Stimulated activated CD4-positive, alpha-beta T cell treated with anti-CD3 and anti-CD28 coated beads, TNF-alpha, amount 100 ng/mL, for 4 hours (primary cell): ENCODE results near the gene DEPDC5.

Experiments used
- DNase-seq, 3 experiments: peaks; one replicate each; pipeline ENCODE4 v3.0.0-alpha.2; 2020; ENCODE audit warnings: low read depth in 3 of 3

DEPDC5 gene

DNA sequence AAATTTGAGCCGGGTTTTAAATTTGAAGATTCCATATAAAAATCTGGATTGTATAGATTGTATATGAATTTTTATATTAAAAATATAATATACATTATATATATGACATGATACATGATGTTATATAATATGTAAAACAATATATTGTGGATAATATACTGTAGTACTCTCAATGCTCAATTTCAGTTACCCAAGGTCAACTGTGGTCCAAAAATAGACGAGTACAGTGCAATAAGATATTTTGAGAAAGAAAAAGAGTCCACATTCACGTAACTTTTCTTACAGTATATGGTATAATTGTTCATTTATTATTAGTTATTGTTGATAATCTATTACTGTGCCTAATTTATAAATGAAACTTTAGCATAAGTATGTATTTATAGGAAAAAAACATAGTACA lies 96.3 kb downstream of the DEPDC5 start:
- DNase-seq: no peak

GRCh38 chr22:31852691-31853421 lies 99.0 kb downstream of the DEPDC5 start:
- no peak for DNase-seq

DNA sequence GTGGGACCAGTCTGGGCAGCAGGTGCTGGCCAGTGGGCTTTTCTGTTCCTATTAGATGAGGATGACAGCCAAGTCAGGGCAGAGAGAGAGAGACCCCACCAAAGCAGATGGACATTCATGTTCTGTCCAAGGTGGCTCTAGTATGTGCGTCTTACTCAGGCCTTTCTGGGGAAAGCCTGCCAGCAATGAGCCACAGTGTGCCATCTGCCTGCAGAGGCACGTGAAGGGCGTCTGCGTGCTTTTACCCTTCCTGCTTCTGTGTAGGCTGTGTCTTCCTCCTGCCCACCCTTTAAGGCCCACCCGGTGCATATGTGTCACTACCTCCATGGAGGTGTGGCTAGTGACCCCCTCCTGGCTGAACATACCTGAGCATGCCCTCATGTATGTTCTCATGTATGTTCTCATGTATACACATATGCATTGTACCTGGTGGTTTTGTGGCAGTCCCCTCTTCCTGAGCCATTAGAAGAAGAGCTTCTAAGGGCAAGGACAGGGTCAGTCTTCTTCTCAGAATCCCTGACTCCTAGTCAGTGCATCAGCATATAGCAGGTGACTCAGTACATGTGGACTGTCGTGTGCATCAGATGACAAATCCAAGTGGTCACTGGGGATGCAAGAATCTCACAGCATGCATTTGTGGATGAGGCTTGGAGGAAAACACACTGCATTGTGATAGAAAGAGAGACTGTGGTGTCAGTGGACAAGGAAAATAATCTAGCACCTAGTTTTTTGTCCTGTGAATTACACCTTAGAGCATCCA lies 100.1 kb downstream of the DEPDC5 start:
- no peak for DNase-seq

DNA sequence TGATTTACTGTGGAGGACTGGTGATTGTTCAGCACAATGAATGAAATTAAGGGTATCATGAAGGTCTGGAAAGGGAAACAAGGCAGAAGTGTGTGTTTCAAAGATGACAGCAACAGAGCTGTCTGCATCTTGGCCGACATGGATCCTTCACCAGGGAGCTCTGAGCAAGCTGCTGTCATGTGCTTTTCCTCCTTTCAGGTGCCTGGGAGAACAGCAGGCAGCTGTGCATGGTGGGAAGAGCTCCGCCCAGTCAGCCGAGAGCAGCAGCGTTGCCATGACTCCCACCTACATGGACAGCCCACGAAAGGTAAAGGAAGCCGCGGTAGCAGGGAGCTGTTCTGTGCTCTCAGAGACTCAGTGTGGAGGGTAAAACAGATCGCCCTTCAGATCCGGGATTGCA lies 103.4 kb downstream of the DEPDC5 start:
- DNase-seq: no peak

- no peak for DNase-seq
These were observed 107.5 kb downstream of the DEPDC5 start for GRCh38 chr22:31861226-31861840.

- no peak for DNase-seq
These were observed 113.1 kb downstream of the DEPDC5 start for GRCh38 chr22:31866918-31867317.

DNA sequence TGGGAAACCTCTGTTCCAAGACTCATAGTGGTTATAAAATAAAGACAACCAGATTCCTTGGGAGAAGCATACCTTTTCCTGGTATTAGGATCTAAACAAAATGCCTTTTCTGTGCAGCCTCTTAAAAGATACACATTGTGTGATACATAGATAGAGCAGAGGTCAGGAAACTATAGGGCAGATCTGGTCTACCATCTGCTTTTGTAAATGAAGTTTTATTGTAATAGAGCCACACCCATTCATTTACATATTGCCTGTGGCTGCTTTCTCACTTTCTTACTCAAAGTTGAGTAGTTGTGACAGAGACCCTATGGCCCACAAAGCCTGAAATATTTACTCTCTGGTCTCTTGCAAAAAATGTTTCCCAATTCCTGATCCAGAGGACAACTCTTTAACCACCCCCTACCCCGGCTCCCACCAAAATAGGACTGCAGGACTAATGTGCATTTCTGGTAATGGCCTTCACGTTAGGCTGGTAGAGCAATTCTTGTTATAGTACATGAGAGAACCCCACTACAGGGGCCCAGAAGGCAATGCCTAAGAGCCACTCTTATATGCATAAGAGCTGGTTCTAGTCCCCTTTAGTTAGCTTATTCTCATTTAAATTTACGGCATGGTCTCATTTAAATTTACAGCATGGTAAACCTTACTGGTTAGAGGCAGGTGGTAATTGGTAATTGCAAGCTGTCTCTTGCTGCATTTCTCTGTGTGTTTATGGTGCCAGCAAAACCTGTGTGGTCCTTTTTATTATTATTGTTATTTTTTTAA lies 113.8 kb downstream of the DEPDC5 start:
- DNase-seq: no peak

DNA sequence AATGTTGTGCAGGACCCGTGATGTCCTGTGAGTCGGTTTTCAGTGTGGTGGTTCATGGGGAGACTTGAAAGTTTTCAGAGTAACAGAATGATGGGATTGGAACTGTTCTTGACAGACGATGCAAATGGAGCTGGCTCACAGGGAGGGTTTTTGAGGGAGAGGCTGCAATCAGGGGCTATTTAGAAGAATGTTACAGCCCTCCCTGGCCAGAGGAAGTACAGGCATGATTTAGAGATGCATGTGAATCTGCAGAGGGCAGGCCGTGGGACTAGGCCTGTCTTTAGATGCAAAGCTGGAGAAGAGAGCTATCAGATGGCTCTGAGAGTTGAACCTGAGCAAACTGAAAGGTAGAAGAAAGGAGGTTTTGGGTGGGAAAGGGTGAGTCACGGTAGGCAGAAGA lies 115.9 kb downstream of the DEPDC5 start:
- DNase-seq: no peak

- no peak for DNase-seq
These were observed 117.1 kb downstream of the DEPDC5 start for GRCh38 chr22:31870890-31871289.

GRCh38 chr22:31871480-31871879 lies 117.7 kb downstream of the DEPDC5 start:
- no peak for DNase-seq

- no peak for DNase-seq
These were observed 118.4 kb downstream of the DEPDC5 start for GRCh38 chr22:31872209-31872608.

DNA sequence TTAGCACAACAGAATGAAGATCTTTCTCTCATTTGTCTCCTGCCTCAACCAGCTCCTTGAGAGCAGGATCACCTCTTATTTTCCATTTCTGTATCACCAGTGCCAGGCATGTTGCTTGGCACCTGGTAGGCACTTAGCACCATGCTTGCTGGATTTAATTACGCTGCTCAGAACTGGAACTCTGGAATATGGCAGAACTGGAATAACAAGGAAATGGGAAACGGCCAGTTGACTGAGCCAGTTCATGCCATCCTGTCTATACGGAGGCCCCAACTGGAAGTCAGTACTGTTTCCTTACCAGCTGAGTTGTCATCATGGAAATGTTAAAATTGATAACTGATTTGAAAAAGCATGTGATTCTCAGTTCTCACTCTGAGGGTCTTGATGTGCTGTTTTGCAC lies 121.0 kb downstream of the DEPDC5 start:
- DNase-seq: no peak

DNA sequence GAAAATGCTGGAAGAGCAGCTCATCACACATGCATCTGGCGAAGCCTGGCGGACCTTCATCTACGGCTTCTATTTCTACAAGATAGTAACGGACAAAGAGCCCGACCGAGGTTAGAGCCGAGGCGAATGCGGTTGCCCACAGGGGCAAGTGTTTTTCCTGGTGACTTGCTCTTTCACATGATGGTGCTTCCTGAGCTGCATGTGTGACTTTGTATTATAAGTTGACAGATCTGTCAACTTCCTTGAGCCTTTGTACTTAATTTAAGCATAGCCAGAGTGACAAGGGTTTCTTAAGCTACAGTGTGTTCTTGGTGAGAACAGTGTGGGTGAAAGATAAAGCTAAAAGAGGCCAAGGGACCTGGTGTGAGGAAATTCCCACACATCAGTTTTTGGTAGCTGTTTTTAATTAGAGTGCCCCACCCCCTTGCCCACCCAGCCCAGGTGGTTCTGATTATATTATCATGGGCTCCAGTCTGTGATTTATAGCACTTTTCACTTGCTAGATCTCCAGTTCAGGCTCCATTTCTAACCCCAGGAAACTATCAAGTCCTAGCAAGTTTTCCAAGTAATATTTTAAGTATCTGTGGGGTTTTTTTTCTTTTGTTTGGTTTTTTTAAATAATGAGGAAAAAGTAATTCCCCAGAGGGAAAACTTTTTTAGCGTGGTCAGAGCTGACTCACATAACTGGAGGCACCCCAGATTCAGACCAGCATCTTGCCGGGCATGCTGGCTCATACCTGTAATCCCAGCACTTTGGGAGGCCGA lies 122.5 kb downstream of the DEPDC5 start:
- no peak for DNase-seq

- DNase-seq: no peak
These were observed 125.8 kb downstream of the DEPDC5 start for GRCh38 chr22:31879585-31879984.

DNA sequence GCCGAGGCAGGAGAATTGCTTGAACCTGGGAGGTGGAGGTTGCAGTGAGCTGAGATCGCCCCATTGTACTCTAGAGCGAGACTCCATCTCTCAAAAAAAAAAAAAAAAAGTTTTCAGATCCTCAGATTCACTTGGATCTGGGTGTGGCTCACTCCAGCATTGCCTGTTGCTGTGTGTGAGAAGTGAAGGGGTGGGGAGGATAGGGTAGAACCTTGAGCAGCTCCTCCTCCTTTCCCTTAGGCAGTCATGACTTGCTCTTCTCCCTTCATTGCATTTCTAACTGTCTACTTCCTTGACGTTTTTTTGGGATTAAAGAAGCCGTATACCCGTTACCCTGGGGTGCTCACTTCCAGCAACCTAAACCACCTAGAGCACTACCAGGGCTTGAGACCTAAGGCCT lies 127.4 kb downstream of the DEPDC5 start:
- no peak for DNase-seq

DNA sequence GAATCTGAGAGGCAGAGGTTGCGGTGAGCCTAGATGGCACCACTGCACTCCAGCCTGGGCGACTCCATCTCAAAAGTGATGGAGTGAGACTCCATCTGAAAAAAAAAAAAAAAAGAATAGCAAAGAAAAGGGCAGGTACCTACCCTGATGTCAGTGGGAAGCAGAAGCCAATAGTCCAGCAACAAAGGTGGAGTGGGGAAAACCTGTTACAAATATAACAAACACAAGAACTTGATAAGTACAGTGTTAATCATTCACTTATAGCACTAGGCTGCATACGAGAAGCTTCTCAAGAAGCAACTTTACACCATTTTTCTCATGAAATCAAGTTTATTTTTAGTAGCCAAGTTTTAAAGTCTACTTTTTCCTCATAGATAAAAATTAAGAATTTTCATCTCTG lies 128.0 kb downstream of the DEPDC5 start:
- DNase-seq: no peak

GRCh38 chr22:31882971-31883370 lies 129.2 kb downstream of the DEPDC5 start:
- DNase-seq: no peak

DNA sequence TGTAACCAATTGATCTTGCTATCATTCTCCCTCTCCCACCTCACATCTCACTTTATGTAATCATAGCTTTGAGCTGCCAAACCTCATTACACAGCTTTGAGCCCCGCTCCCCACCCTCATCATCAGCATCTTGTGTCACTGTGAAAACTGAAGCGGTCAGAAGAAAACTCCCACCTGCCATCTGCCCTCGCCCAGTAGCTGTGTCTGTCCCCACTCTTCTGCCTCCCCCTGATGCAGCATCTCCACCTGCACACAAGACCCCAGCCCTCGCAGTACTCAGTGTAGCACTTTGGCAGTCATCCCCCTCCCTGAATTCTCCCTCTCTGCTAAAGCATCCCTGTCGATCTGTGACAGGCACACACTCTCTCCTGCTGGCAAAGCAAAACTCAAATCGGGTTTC lies 130.2 kb downstream of the DEPDC5 start:
- DNase-seq: no peak

DNA sequence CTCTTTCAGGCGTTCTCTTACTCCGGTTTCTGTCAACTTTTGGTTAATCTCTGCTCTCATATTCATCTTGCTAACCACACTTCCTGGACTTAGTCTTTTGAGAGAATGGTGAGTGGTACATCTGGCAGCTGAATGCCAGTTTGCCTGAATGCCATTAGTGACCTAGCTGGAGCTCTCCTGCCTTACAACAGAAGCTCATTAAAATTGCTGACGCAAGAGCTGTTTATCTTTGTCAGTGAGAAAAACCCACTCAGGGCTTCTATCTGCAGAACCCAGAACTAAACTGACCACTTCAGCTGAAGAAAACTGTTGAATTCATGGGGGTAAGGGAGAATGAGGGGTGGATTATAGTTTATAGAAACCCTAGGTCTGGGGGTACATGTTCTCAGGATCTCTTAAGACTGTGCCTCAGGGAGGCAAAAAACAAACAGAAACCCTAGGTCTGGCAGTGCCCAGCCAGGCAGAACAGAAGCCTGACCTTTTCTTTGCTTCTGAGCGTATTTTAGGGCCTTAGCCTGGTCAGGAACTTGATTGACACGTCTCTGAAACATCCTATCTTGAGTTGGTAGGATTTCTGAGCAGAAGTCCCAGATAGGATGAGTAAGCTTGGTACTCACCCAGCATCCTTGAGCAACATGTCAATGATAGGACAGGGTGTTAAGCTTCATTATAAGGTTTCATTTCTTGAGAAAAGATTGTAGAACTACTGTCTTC lies 137.7 kb downstream of the DEPDC5 start:
- no peak for DNase-seq

- DNase-seq: no peak
These were observed 138.2 kb downstream of the DEPDC5 start for GRCh38 chr22:31892080-31892433.

GRCh38 chr22:31893460-31893859 lies 139.6 kb downstream of the DEPDC5 start:
- DNase-seq: no peak
